ENCODE measurements around the gene CEACAM18.

GRCh38 chr19:51473009-51473707, 5.2 kb upstream of the CEACAM18 start:
- TF ChIP-seq MEF2A (IDR thresholded peaks at IDR 0.05; ENCODE audit: borderline replicate concordance, low read depth) (no peak), CTCF (IDR thresholded peaks at IDR 0.05) (peak; percentile 81), TAF1 (IDR thresholded peaks at IDR 0.05; ENCODE audit: borderline replicate concordance, low read depth, low read length) (no peak), MAX (IDR thresholded peaks at IDR 0.05; ENCODE audit: low read depth) (no peak), CHD2 (IDR thresholded peaks at IDR 0.05; ENCODE audit: low read length, partially characterized antibody) (no peak), GABPA (IDR thresholded peaks at IDR 0.05; ENCODE audit: low read depth) (no peak), POLR2AphosphoS5 (IDR thresholded peaks at IDR 0.05; ENCODE audit: low read depth, low read length) (no peak), RXRA (IDR thresholded peaks at IDR 0.05; ENCODE audit: borderline replicate concordance, low read depth) (no peak), EP300 (IDR thresholded peaks at IDR 0.05; ENCODE audit: borderline replicate concordance in 1 of 2, low read depth in 1 of 2, low read length in 1 of 2) (no peak), ZBTB33 (IDR thresholded peaks at IDR 0.05; ENCODE audit: borderline replicate concordance, low read depth) (no peak), NFIC (IDR thresholded peaks at IDR 0.05; ENCODE audit: borderline replicate concordance) (no peak), SMC3 (IDR thresholded peaks at IDR 0.05; ENCODE audit: low read depth, low read length) (peak; percentile 78), NRF1 (IDR thresholded peaks at IDR 0.05; ENCODE audit: low read depth, low read length) (no peak), REST (IDR thresholded peaks at IDR 0.05; ENCODE audit: low read depth, low read length) (no peak)

Measured in SK-N-SH (cell line).